HCEC 1CT (cell line): ENCODE data around the gene PPP6C.
"Not testable (repeated sequence)": the region's sequence is repeated elsewhere in the genome, so short reads cannot be mapped to it uniquely, and the experiment has no call there.

Experiments used
- DNase-seq: peaks from one replicate; pipeline ENCODE4 v3.0.0-alpha.2; 2017

The PPP6C gene

DNA sequence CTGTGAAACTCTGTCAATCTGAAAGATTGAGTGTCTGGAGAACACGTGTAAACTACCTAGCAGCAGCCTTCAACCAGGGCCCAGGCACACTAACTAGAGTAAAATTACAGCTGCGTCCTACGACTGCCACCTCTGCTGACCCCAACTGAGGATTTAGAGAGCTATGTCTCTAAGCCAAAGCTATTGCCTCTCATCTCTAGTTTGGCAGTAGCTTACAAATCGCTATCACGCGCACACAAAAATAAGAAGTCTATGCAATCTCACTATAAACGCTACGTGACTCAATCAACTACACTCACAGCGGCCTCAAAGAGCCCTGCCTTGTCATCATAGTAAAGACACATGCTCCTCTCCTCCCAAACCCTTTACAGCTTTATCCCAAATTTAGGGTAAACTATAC is 8.7 kb downstream of the PPP6C start:
- no peak for DNase-seq

DNA sequence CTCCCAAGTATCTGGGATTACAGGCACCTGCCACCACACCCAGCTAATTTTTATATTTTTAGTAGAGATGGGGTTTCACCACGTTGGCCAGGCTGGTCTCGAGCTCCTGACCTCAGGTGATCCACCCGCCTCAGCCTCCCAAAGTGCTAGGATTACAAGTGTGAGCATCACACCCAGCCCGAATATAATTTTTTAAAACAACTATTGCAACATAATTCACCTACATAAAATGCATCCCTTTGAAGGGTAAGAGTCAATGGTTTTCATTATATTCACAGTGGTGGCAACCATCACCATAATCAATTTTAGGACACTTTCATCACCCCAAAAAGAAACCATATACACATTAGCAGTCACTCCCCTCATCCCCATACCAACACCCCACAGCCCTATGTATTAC is 9.8 kb downstream of the PPP6C start:
- DNase-seq = not testable (repeated sequence)

- no peak for DNase-seq
Observed at GRCh38 chr9:125177888-125178287, 11.7 kb downstream of the PPP6C start.

DNA sequence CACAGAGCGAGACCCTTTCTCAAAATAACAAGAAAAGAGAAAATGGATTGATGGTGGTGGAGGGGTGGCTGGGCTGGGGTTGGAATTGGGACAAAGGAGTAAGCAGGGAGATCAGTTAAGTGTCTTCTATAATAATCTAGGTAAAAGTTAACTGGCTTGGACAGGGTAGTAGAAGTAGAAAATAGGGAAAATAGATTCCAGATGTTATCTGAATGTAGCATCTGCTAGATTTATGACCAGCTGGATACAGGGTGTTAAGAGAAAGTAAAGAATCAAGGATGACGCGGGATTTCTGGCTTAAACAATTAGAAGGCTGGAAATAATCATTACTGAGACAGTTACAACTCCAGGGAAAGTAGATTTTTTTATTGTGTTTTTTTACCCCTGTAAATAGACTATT is 13.0 kb downstream of the PPP6C start:
- no peak for DNase-seq

GRCh38 chr9:125172031-125172755 is 17.4 kb downstream of the PPP6C start:
- DNase-seq = peak; percentile 45

GRCh38 chr9:125169895-125170294 is 19.7 kb downstream of the PPP6C start:
- DNase-seq = no peak

DNA sequence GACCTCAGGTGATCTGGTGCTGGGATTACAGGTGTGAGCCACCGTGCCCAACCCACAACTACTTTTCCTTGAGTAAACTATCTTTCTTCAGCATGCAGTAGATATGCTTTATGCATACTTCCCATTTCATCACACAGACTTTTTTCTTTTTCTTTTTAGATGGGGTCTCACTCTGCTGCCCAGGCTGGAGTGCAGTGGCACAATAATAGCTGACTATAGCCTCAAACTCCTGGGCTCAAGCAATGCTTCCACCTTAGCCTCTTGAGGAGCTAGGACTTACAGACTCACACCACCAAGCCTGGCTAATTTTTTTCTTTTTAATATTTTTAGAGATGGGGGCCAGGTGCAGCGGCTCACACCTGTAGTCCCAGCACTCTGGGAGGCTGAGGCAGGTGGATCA is 22.8 kb downstream of the PPP6C start:
- DNase-seq = no peak

GRCh38 chr9:125162891-125163290 is 26.7 kb downstream of the PPP6C start:
- DNase-seq = not testable (repeated sequence)

GRCh38 chr9:125161284-125161918 is 28.2 kb downstream of the PPP6C start:
- DNase-seq = peak; percentile 33

DNA sequence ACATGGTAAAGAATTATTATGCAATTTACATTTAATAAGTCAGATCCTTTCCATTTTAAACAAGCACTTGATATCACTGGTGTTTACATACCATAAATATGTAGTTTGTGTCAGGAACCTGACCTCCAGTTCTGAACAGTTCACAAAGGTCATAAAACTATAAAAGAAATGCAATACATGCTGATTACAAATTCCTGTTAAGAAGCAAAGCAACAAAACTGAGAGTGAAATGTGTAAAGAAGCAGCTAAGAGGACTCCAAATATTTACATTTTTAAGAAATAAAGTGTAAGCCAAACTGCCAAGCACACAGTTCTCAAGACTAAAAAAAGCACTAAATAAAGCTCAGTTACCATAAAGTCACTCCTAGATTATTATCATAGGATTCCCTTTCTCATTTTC is 28.9 kb downstream of the PPP6C start:
- DNase-seq = no peak

GRCh38 chr9:125156551-125156950 is 33.1 kb downstream of the PPP6C start:
- DNase-seq = no peak

DNA sequence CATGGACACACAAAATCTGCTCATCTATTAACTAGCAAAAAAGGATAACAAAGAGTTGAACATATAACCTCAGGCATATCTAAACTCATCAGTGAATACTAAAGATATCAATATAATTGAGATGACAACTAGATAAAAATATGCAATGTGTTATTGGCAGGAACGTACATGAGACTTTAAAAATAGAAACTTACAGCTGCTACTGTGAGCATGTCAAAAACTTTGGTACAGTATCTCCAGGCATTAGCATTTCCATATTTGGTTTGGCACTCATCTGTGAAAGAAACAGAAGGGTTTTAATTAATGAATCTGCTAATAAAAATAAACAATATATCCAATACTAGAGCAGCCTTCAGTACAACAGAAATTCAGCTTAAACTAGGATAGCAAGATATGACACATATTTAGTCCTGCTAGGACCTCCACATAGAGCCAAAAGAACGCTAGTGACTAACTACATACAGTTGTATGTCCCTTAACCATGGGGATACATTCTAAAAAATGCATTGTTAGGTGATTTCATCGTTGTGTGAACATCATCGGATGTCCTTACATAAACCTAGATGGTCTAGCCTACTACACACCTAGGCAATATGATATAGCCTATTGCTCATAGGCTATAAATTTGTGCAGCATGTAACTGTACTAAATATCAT is 35.8 kb downstream of the PPP6C start:
- DNase-seq = no peak

GRCh38 chr9:125151730-125152129 is 37.9 kb downstream of the PPP6C start:
- DNase-seq = no peak

- DNase-seq = no peak
Observed at GRCh38 chr9:125150349-125151245, 39.0 kb downstream of the PPP6C start.

DNA sequence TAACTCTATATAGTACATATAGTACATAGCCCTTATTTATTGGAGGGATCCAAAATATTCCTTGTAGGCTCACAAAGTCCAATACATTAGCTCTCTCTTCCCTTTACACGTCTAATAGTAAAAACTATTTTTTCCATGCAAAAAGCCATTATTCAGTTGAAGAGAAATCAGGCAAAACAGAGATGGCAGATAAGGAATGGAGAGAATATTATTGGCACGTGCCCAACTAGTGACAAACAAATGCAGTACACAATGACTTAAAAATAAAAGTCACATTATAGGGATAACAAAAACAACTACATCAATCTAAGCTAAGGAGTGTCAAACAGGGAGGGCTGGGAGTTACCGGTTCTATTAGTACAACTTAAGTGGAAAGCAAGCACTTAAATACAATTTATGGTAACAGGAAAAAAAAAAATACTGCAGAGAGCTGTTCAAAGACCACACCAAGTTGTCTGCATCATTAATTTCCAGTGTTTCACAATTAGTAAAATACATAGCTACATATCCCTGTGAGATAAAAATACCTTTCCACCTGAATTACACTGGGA is 42.1 kb downstream of the PPP6C start:
- DNase-seq = no peak

- DNase-seq = peak; percentile 74
Observed at GRCh38 chr9:125146247-125146646, 43.4 kb downstream of the PPP6C start.

DNA sequence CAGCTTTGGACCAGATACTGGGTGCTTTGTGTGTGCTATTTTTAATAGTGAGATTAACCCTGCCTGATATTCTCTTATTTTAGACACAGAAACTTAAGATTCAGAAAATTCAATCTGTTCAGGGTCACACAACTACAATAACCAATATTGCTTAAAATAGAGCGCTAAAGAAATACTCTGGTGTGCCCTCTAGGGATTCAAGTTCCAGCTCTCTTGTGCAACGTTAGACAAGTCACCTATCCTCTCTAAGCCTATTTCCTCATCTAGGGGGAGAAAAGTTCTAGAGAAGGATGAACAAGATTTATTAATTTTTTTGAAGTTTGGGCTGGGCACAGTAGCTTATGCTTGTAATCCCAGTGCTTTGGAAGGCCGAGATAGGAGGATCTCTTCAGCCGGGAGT is 44.2 kb downstream of the PPP6C start:
- peak; percentile 24 for DNase-seq

GRCh38 chr9:125143377-125144090 is 46.1 kb downstream of the PPP6C start, which contains the start of gene SCAI:
Gene SCAI, minus strand, starts transcription at chr9:125143528. Its CDS starts 91 bp downstream, at chr9:125143437.
- peak; percentile 100 for DNase-seq

- DNase-seq = no peak
Observed at GRCh38 chr9:125142560-125143376, 46.8 kb downstream of the PPP6C start.

- no peak for DNase-seq
Observed at GRCh38 chr9:125141751-125142150, 47.9 kb downstream of the PPP6C start.

DNA sequence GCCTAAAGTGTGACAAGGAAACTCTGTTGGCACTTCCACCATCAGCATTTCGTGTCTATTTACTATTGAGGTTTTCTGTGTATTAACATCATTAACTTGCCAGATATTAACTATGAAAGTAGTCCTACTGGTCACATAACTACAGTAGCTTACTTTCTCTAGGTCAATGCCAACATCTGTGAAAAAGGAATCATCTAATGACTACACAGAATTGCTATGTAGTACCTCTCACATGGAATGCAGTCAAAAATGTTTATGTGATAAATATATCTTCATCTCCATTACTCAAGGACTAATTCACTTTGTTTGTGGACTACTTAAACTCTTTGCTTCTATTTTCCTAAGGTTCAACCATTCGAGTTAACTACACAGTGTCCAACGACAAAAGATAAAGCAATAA is 48.4 kb downstream of the PPP6C start:
- DNase-seq = peak; percentile 73
